ENCODE measurements around the gene HORMAD2.
"Not testable (repeated sequence)": the region's sequence is repeated elsewhere in the genome, so short reads cannot be mapped to it uniquely, and the experiment has no call there.

Gene HORMAD2

GRCh38 chr22:30214703-30215407 lies 134.6 kb downstream of the HORMAD2 start:
- no peak for DNase-seq

DNA sequence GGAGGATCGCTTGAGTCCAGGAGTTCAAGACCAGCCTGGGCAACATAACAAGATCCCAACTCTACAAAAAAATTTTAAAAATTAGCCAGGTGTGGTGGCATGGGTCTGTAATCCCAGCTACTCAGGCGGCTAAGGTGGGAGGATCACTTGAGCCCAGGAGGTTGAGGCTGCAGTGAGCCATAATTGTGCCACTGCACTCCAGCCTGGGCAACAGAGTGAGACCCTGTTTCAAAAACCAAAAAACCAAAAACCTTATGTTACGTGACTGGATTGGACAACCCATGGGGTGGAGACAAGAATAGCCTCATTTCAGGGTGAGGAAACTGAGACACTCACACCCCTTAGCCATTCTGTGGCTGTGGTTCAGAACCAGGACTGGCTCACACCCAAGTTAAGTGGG lies 136.0 kb downstream of the HORMAD2 start:
- not testable (repeated sequence) for DNase-seq

DNA sequence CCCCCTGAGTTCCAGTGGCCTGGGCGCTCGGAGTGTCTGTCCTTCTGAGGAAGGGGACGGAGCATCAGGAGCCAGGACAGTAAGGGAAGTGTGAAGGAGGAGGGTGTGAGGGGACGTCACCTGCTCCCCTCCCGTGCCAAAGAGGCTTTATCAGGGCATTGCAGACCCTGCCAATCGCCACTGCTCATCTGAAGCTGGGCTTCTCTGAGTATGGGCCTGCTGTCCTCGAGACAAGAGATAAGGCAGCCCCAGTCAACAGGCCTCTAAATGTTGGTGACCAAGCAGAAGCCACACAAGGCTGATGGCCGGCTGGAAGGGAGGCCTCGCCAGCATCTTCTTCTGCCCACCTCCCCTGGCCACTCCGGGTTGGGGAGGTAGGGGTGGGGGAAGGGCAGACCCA lies 136.4 kb downstream of the HORMAD2 start:
- no peak for DNase-seq

- no peak for DNase-seq
Measured at GRCh38 chr22:30217698-30218560, 137.7 kb downstream of the HORMAD2 start.

GRCh38 chr22:30219049-30219654 lies 138.9 kb downstream of the HORMAD2 start:
- no peak for DNase-seq

DNA sequence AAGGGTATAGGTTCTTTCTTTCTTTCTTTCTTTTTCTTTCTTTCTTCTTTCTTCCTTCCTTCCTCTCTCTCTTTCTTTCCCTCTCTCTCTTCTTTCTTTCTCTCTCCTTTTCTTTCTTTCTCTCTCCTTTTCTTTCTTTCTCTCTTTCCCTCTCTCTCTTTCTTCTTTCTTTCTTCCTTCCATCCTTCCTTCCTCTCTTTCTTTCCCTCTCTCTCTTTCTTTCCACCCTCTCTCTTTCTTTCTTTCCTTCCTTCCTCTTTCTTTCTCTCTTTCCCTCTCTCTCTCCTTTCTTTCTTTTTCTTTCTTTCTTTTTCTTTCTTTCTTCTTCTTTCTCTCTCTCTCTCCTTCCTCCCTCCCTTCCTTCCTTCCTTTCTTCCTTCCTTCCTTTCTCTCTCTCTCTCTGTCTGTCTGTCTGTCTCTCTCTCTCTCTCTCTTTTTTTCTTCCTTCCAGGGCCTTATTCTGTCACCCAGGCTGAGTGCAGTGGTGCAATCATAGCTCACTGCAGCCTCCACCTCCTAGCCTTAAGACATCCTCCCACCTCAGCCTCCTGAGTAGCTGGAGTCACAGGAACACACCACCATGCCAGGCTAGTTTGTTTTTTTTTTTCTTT lies 139.5 kb downstream of the HORMAD2 start:
- no peak for DNase-seq

- DNase-seq, result no peak
Measured at GRCh38 chr22:30220338-30221012, 140.2 kb downstream of the HORMAD2 start.

GRCh38 chr22:30221121-30221992 lies 141.1 kb downstream of the HORMAD2 start:
- DNase-seq, result no peak

GRCh38 chr22:30222321-30222720 lies 142.1 kb downstream of the HORMAD2 start:
- DNase-seq, result no peak

- no peak for DNase-seq
Measured at GRCh38 chr22:30223303-30223702, 143.0 kb downstream of the HORMAD2 start.

GRCh38 chr22:30224161-30224857 lies 144.0 kb downstream of the HORMAD2 start:
- DNase-seq, result no peak

GRCh38 chr22:30225220-30225927 lies 145.1 kb downstream of the HORMAD2 start:
- DNase-seq, result no peak

- DNase-seq, result no peak
Measured at GRCh38 chr22:30226192-30226832, 146.0 kb downstream of the HORMAD2 start.
